Mesendoderm (in vitro differentiated cells): ENCODE measurements around the gene FRY.

ENCODE experiments used
- DNase-seq: peaks from one replicate; pipeline ENCODE4 v3.0.0; 2013
- H2AK5ac ChIP-seq: 2 replicates; pipeline ENCODE4 v1.6.1; 2013; ENCODE audit warnings: low read length, inconsistent platforms
- H2BK120ac ChIP-seq: 2 replicates; pipeline ENCODE4 v1.6.1; 2013; ENCODE audit warnings: low read depth, mild to moderate bottlenecking, low read length, moderate library complexity, mixed read lengths
- H2BK15ac ChIP-seq: replicated peaks from 2 replicates; pipeline ENCODE4 v1.6.1; 2013; ENCODE audit warnings: low read depth, mild to moderate bottlenecking, moderate library complexity
- H2BK5ac ChIP-seq: 2 replicates; pipeline ENCODE4 v1.6.1; 2013; ENCODE audit warnings: low read length, inconsistent platforms
- H3K18ac ChIP-seq: 2 replicates; pipeline ENCODE4 v1.6.1; 2013; ENCODE audit warnings: mild to moderate bottlenecking, low read length, mixed read lengths
- H3K23ac ChIP-seq: one replicate; pipeline ENCODE4 v1.6.1; 2013; ENCODE audit warnings: low read length
- H3K27ac ChIP-seq: 2 replicates; pipeline ENCODE4 v1.5.1; 2013; ENCODE audit warnings: low read depth, mild to moderate bottlenecking, inconsistent platforms, low read length, moderate library complexity
- H3K27me3 ChIP-seq: 2 replicates; pipeline ENCODE4 v1.6.1; 2013; ENCODE audit warnings: low read length, control low read depth, mild to moderate bottlenecking, inconsistent platforms; ENCODE audit not compliant: insufficient read depth, poor library complexity
- H3K36me3 ChIP-seq: 2 replicates; pipeline ENCODE4 v1.6.1; 2013; ENCODE audit warnings: low read length, inconsistent platforms; ENCODE audit not compliant: control insufficient read depth, insufficient read depth
- H3K4ac ChIP-seq: one replicate; pipeline ENCODE4 v1.6.1; 2013; ENCODE audit warnings: low read depth, mild to moderate bottlenecking, low read length, moderate library complexity
- H3K4me1 ChIP-seq: 2 replicates; pipeline ENCODE4 v1.6.1; 2013; ENCODE audit warnings: low read depth, low read length, inconsistent platforms; ENCODE audit not compliant: control insufficient read depth
- H3K4me2 ChIP-seq: 2 replicates; pipeline ENCODE4 v1.6.1; 2013; ENCODE audit warnings: low read length
- H3K4me3 ChIP-seq: 2 replicates; pipeline ENCODE4 v1.5.1; 2013; ENCODE audit warnings: mild to moderate bottlenecking, low read length
- H3K56ac ChIP-seq: one replicate; pipeline ENCODE4 v1.6.1; 2013; ENCODE audit warnings: low read length
- H3K79me1 ChIP-seq: 2 replicates; pipeline ENCODE4 v1.6.1; 2013; ENCODE audit warnings: low read length, inconsistent platforms
- H3K79me2 ChIP-seq: 2 replicates; pipeline ENCODE4 v1.6.1; 2013; ENCODE audit warnings: mild to moderate bottlenecking, low read length; ENCODE audit not compliant: control insufficient read depth, insufficient read depth
- H3K9ac ChIP-seq: 2 replicates; pipeline ENCODE4 v1.6.1; 2013; ENCODE audit warnings: low read length, inconsistent platforms
- H4K5ac ChIP-seq: one replicate; pipeline ENCODE4 v1.6.1; 2013; ENCODE audit warnings: low read length
- H4K8ac ChIP-seq: one replicate; pipeline ENCODE4 v1.6.1; 2013; ENCODE audit warnings: low read depth, mild to moderate bottlenecking, control low read depth, low read length, moderate library complexity
- WGBS: extraction: QIAGEN DNeasy Blood & Tissue Kit; methylation state at CpG from one replicate; pipeline ENCODE4 v1.1.7; 2013; ENCODE audit warnings: low lambda C conversion rate, missing lambda C conversion rate; ENCODE audit not compliant: insufficient coverage; ENCODE audit errors: extremely low coverage; 5-methylcytosine and 5-hydroxymethylcytosine counted together

The FRY gene

GRCh38 chr13:32105653-32106313 lies 74.2 kb downstream of the FRY start:
- Histone ChIP-seq H3K4me3 (no peak overlapping the region), H2BK15ac (no peak overlapping the region), H2AK5ac (no peak overlapping the region), H4K5ac (no peak overlapping the region), H3K9ac (no peak overlapping the region), H4K8ac (no peak overlapping the region), H3K27me3 (no peaks in the 10 kb centered on the region), H3K23ac (no peak overlapping the region), H3K79me2 (no peaks in the 10 kb centered on the region), H3K27ac (no peak overlapping the region), H2BK120ac (no peak overlapping the region), H3K18ac (no peak overlapping the region), H3K4me1 (no peaks in the 10 kb centered on the region), H3K79me1 (no peaks in the 10 kb centered on the region), H3K4ac (no peak overlapping the region), H3K4me2 (no peak overlapping the region), H2BK5ac (no peak overlapping the region), H3K36me3 (no peaks in the 10 kb centered on the region), H3K56ac (no peak overlapping the region)
- DNase-seq: no peak

- Histone ChIP-seq H4K8ac (no peak overlapping the region), H3K4me2 (no peak overlapping the region), H2BK120ac (no peak overlapping the region), H3K79me1 (no peaks in the 10 kb centered on the region), H3K18ac (no peak overlapping the region), H3K4me3 (no peak overlapping the region), H3K27me3 (no peaks in the 10 kb centered on the region), H2BK15ac (no peak overlapping the region), H3K4ac (no peak overlapping the region), H3K36me3 (no peaks in the 10 kb centered on the region), H3K79me2 (no peaks in the 10 kb centered on the region), H3K4me1 (no peaks in the 10 kb centered on the region), H2BK5ac (no peak overlapping the region), H4K5ac (no peak overlapping the region), H2AK5ac (no peak overlapping the region), H3K27ac (no peak overlapping the region), H3K56ac (no peak overlapping the region), H3K23ac (no peak overlapping the region), H3K9ac (no peak overlapping the region)
- DNase-seq: no peak
- no CpG with 5 or more reads among the region's 4 CpGs for WGBS
These were observed 75.9 kb downstream of the FRY start for GRCh38 chr13:32107474-32107873.

- Histone ChIP-seq H2BK5ac (no peak overlapping the region), H3K27me3 (no peaks in the 10 kb centered on the region), H3K36me3 (no peaks in the 10 kb centered on the region), H2BK15ac (no peak overlapping the region), H3K56ac (no peak overlapping the region), H2BK120ac (no peak overlapping the region), H3K18ac (no peak overlapping the region), H4K5ac (no peak overlapping the region), H3K4me1 (no peaks in the 10 kb centered on the region), H4K8ac (no peak overlapping the region), H3K79me2 (no peaks in the 10 kb centered on the region), H3K4me3 (no peak overlapping the region), H3K23ac (no peak overlapping the region), H3K9ac (no peak overlapping the region), H3K79me1 (no peaks in the 10 kb centered on the region), H3K4me2 (no peak overlapping the region), H3K27ac (no peak overlapping the region), H2AK5ac (no peak overlapping the region), H3K4ac (no peak overlapping the region)
- no peak for DNase-seq
- no CpG with 5 or more reads among the region's 2 CpGs for WGBS
These were observed 76.4 kb downstream of the FRY start for GRCh38 chr13:32107973-32108372.

- Histone ChIP-seq H3K4ac (no peak overlapping the region), H3K56ac (no peak overlapping the region), H3K23ac (no peak overlapping the region), H3K4me3 (no peak overlapping the region), H3K27me3 (no peaks in the 10 kb centered on the region), H4K5ac (no peak overlapping the region), H3K36me3 (no peaks in the 10 kb centered on the region), H2BK5ac (no peak overlapping the region), H2BK120ac (no peak overlapping the region), H2AK5ac (no peak overlapping the region), H3K4me2 (no peak overlapping the region), H3K9ac (no peak overlapping the region), H4K8ac (no peak overlapping the region), H3K79me1 (no peaks in the 10 kb centered on the region), H3K4me1 (no peaks in the 10 kb centered on the region), H3K27ac (no peak overlapping the region), H2BK15ac (no peak overlapping the region), H3K18ac (no peak overlapping the region), H3K79me2 (no peaks in the 10 kb centered on the region)
- no CpG with 5 or more reads among the region's 1 CpG for WGBS
- DNase-seq: no peak
These were observed 82.0 kb downstream of the FRY start for GRCh38 chr13:32113532-32113931.

GRCh38 chr13:32114284-32114950 lies 82.8 kb downstream of the FRY start:
- Histone ChIP-seq H3K4me3 (no peak overlapping the region), H2BK5ac (no peak overlapping the region), H3K23ac (no peak overlapping the region), H3K9ac (no peak overlapping the region), H3K18ac (no peak overlapping the region), H3K27me3 (no peaks in the 10 kb centered on the region), H4K5ac (no peak overlapping the region), H3K4me2 (no peak overlapping the region), H3K79me2 (no peaks in the 10 kb centered on the region), H3K4me1 (no peaks in the 10 kb centered on the region), H3K56ac (no peak overlapping the region), H2BK15ac (no peak overlapping the region), H2AK5ac (no peak overlapping the region), H3K79me1 (no peaks in the 10 kb centered on the region), H4K8ac (no peak overlapping the region), H2BK120ac (no peak overlapping the region), H3K36me3 (no peaks in the 10 kb centered on the region), H3K4ac (no peak overlapping the region), H3K27ac (no peak overlapping the region)
- no peak for DNase-seq
- no CpG with 5 or more reads among the region's 5 CpGs for WGBS

- Histone ChIP-seq H3K36me3 (no peaks in the 10 kb centered on the region), H3K4me1 (no peaks in the 10 kb centered on the region), H3K79me2 (no peaks in the 10 kb centered on the region), H2BK5ac (no peak overlapping the region), H4K8ac (no peak overlapping the region), H3K56ac (no peak overlapping the region), H4K5ac (no peak overlapping the region), H3K23ac (no peak overlapping the region), H3K4me3 (no peak overlapping the region), H3K9ac (no peak overlapping the region), H3K4ac (no peak overlapping the region), H2BK15ac (no peak overlapping the region), H2BK120ac (no peak overlapping the region), H3K18ac (no peak overlapping the region), H3K27me3 (no peaks in the 10 kb centered on the region), H3K79me1 (no peaks in the 10 kb centered on the region), H2AK5ac (no peak overlapping the region), H3K4me2 (no peak overlapping the region), H3K27ac (no peak overlapping the region)
- no CpG with 5 or more reads among the region's 2 CpGs for WGBS
- DNase-seq: no peak
These were observed 83.5 kb downstream of the FRY start for GRCh38 chr13:32115066-32115465.
